Gastroesophageal sphincter (tissue), 4 donors: ENCODE data around the gene KRTAP4-5. TPM values are rescaled to one million over a fixed set of nuclear protein-coding genes. Genes with fewer than 3 reads are reported as not detected.
"Not testable (repeated sequence)": the region's sequence is repeated elsewhere in the genome, so short reads cannot be mapped to it uniquely, and the experiment has no call there.

ENCODE experiments used
- ATAC-seq: fragments of 150-250 bp; one replicate; pipeline ENCODE4 v1.9.1; 2016; ENCODE audit warnings: mild to moderate bottlenecking, moderate library complexity
- H3K27ac ChIP-seq, 4 donors: fragments of 200-600 bp; sonication (generic) in 3 of 4; 1 replicate in 3 of 4; 2 replicates in 1 of 4; pipeline ENCODE4 v1.5.1; 2016 to 2019
- H3K27me3 ChIP-seq: fragments of 200-600 bp; sonication (generic); one replicate; pipeline ENCODE4 v1.5.1; 2019
- H3K36me3 ChIP-seq, 2 donors: fragments of 200-600 bp; sonication (generic); one replicate each; pipeline ENCODE4 v1.5.1; 2019; ENCODE audit warnings: control low read depth in 1 of 2
- H3K4me1 ChIP-seq, 3 donors: fragments of 200-600 bp; sonication (generic); 1 replicate in 2 of 3; 2 replicates in 1 of 3; pipeline ENCODE4 v1.5.1; 2016 to 2019; ENCODE audit warnings: control low read depth in 2 of 3
- H3K4me3 ChIP-seq, 2 donors: fragments of 200-600 bp; sonication (generic); one replicate each; pipeline ENCODE4 v1.5.1; 2019; ENCODE audit warnings: mild to moderate bottlenecking in 1 of 2, moderate library complexity in 1 of 2
- H3K9me3 ChIP-seq, 3 donors: fragments of 200-600 bp; sonication (generic); one replicate each; pipeline ENCODE4 v1.5.1; 2017 to 2019; ENCODE audit warnings: control low read depth in 2 of 3
- CTCF ChIP-seq, 4 experiments: fragments of 200-600 bp in 2 of 4; fragments of 450-650 bp in 2 of 4; sonication (generic) in 1 of 4; IDR thresholded peaks; one replicate each; pipeline ENCODE4 v1.5.1; 2017 to 2019; ENCODE audit warnings: antibody characterized with exemption in 4 of 4, mild to moderate bottlenecking in 2 of 4, moderate library complexity in 2 of 4
- EP300 ChIP-seq: sonication (generic); formaldehyde crosslinking; IDR thresholded peaks from one replicate; pipeline ENCODE4 v1.6.1; 2017; ENCODE audit warnings: antibody characterized with exemption, mild to moderate bottlenecking
- POLR2A ChIP-seq, 2 donors: fragments of 450-650 bp; IDR thresholded peaks; one replicate each; pipeline ENCODE4 v1.6.1; 2017; ENCODE audit warnings: antibody characterized with exemption in 2 of 2, mild to moderate bottlenecking in 2 of 2, moderate library complexity in 1 of 2
- POLR2AphosphoS5 ChIP-seq: sonication (generic); formaldehyde crosslinking; IDR thresholded peaks from one replicate; pipeline ENCODE4 v1.6.1; 2017; ENCODE audit warnings: antibody characterized with exemption
- WGBS, 2 donors: methylation state at CpG; one replicate each; pipeline ENCODE4 v1.1.5; 2018; ENCODE audit warnings: low coverage in 1 of 2; 5-methylcytosine and 5-hydroxymethylcytosine counted together
- total RNA-seq, 4 donors: library from RNA; depleted of rRNA; stranded (reverse); fragments of >200 nt; gene quantifications; one replicate each; pipeline ENCODE4 v1.1.0, GENCODE V29; 2016

The KRTAP4-5 gene
- total RNA-seq, 4 donors from 2014 or later: not detected

- Histone ChIP-seq H3K27me3 (peaks cover 14% of the 10 kb centered on the region), H3K36me3 (no peaks in the 10 kb centered on the region), H3K27ac (no peak overlapping the region), H3K4me1 (no peaks in the 10 kb centered on the region), H3K9me3 (no peaks in the 10 kb centered on the region), H3K4me3 (no peak overlapping the region)
- WGBS, 2 donors: 77 to 91% methylated on average over 3 of the region's 3 CpGs
- TF ChIP-seq EP300 (no peak), POLR2A (IDR thresholded peaks at IDR 0.05) (no peak), POLR2AphosphoS5 (no peak), CTCF (IDR thresholded peaks at IDR 0.05) (no peak)
- ATAC-seq: no peak
Measured at GRCh38 chr17:41126412-41126811, 23.2 kb downstream of the KRTAP4-5 start.

DNA sequence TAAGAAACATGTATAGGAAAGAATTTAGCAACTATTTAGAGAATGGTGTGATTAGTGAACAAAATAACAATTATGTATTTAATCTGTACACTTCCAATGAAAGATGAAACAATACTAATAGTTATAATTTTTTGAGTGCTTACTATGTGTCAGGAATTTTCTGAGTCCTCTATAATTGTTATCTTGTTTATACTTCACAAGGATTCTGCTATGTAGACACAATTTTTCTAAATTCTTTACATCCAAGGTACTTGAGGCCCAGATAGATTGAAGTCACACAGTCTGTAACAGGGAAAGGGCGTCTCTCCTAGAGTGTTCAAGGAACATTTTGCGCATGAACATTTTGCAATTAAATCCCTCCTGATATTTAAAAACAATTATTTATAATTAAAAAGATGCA lies 24.6 kb downstream of the KRTAP4-5 start:
- Histone ChIP-seq H3K36me3 (no peaks in the 10 kb centered on the region), H3K27ac (no peak overlapping the region), H3K4me1 (no peaks in the 10 kb centered on the region), H3K4me3 (no peak overlapping the region), H3K9me3 (no peaks in the 10 kb centered on the region), H3K27me3 (peaks cover 25% of the 10 kb centered on the region)
- 95 to 100% methylated on average over 2 of the region's 2 CpGs for WGBS, 2 donors
- no peak for ATAC-seq
- no peak for TF ChIP-seq CTCF (IDR thresholded peaks at IDR 0.05)
- no peak for TF ChIP-seq POLR2A (IDR thresholded peaks at IDR 0.05)
- no peak for TF ChIP-seq EP300
- no peak for TF ChIP-seq POLR2AphosphoS5

- H3K36me3 ChIP-seq, H3K27ac ChIP-seq, H3K9me3 ChIP-seq, H3K4me3 ChIP-seq, H3K4me1 ChIP-seq, ATAC-seq: not testable (repeated sequence)
- 38 to 84% methylated on average over 2 to 3 of the region's 3 CpGs for WGBS, 2 donors
- H3K27me3 ChIP-seq: peaks cover 26% of the 10 kb centered on the region
Measured at GRCh38 chr17:41123991-41124371, 25.6 kb downstream of the KRTAP4-5 start, which contains the start of gene KRTAP4-12. Gene KRTAP4-12 (minus strand): TSS chr17:41124182. CDS start chr17:41124122, 60 bp downstream.

DNA sequence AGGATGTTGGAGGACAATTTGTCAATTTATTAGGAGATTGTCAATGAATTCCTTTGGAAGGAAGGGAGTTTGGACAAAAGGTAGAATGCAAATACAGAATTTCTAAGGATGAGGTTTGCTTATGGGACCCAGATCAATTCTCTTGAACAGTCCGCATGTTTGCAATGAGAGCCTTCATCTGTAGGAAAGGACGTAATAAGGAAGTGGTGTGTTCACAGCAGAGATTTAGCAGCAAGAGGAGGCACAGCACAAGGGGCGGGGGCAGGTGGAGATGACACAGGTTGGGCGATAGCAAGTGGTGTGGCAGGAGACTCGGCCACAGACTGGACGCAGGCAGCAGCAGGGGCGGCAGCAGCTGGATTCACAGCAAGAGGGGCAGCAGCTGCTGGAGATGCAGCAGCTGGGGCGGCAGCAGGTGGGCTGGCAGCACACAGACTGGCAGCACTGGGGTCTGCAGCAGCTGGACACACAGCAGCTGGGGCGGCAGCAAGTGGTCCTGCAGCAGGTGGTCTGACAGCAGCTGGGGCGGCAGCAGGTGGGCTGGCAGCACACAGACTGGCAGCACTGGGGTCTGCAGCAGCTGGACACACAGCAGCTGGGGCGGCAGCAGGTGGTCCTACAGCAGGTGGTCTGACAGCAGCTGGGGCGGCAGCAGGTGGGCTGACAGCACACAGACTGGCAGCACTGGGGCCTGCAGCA lies 26.2 kb downstream of the KRTAP4-5 start:
- H3K4me1 ChIP-seq, ATAC-seq, H3K9me3 ChIP-seq, H3K4me3 ChIP-seq, H3K36me3 ChIP-seq, H3K27ac ChIP-seq: not testable (repeated sequence)
- H3K27me3 ChIP-seq: peaks cover 26% of the 10 kb centered on the region
- WGBS, 2 donors: 68 to 89% methylated on average over 6 to 7 of the region's 12 CpGs

GRCh38 chr17:41121742-41122141 lies 27.9 kb downstream of the KRTAP4-5 start:
- Histone ChIP-seq H3K27me3 (peaks cover 33% of the 10 kb centered on the region), H3K4me1 (no peaks in the 10 kb centered on the region), H3K4me3 (no peak overlapping the region), H3K27ac (no peak overlapping the region), H3K36me3 (no peaks in the 10 kb centered on the region), H3K9me3 (no peaks in the 10 kb centered on the region)
- no peak for ATAC-seq
- 86 to 90% methylated on average over 2 of the region's 2 CpGs for WGBS, 2 donors
- TF ChIP-seq CTCF (IDR thresholded peaks at IDR 0.05): no peak
- TF ChIP-seq EP300: no peak
- TF ChIP-seq POLR2A (IDR thresholded peaks at IDR 0.05): no peak
- no peak for TF ChIP-seq POLR2AphosphoS5

- H3K9me3 ChIP-seq, H3K4me1 ChIP-seq, H3K4me3 ChIP-seq, ATAC-seq, H3K27ac ChIP-seq, H3K36me3 ChIP-seq: not testable (repeated sequence)
- peaks cover 33% of the 10 kb centered on the region for H3K27me3 ChIP-seq
- 53 to 55% methylated on average over 10 to 11 of the region's 11 CpGs for WGBS, 2 donors
Measured at GRCh38 chr17:41119696-41120690, 29.6 kb downstream of the KRTAP4-5 start.
